GM21723 (cell line): ENCODE data around the gene PIP5K1C.

Source experiments
- ATAC-seq: cut with Tn5 transposase; IDR thresholded peaks from one replicate; pipeline ENCODE4 v1.9.1; 2021; ENCODE audit warnings: mild to moderate bottlenecking, moderate library complexity; ENCODE audit not compliant: unreplicated experiment

The PIP5K1C gene

GRCh38 chr19:3695986-3696659 is 4.1 kb downstream of the PIP5K1C start:
- no peak for ATAC-seq

- no peak for ATAC-seq
Measured at GRCh38 chr19:3695124-3695733, 5.0 kb downstream of the PIP5K1C start.

GRCh38 chr19:3694361-3695123 is 5.7 kb downstream of the PIP5K1C start:
- ATAC-seq, result no peak

GRCh38 chr19:3693025-3693925 is 7.0 kb downstream of the PIP5K1C start:
- no peak for ATAC-seq

- ATAC-seq, result no peak
Measured at GRCh38 chr19:3692141-3693024, 7.9 kb downstream of the PIP5K1C start.

- ATAC-seq, result no peak
Measured at GRCh38 chr19:3691726-3692125, 8.5 kb downstream of the PIP5K1C start.

GRCh38 chr19:3691372-3691716 is 8.9 kb downstream of the PIP5K1C start:
- no peak for ATAC-seq

- ATAC-seq, result no peak
Measured at GRCh38 chr19:3690551-3691371, 9.5 kb downstream of the PIP5K1C start.

GRCh38 chr19:3687774-3688706 is 12.2 kb downstream of the PIP5K1C start:
- ATAC-seq, result no peak

GRCh38 chr19:3687393-3687773 is 12.9 kb downstream of the PIP5K1C start:
- no peak for ATAC-seq

GRCh38 chr19:3684817-3685410 is 15.4 kb downstream of the PIP5K1C start:
- ATAC-seq, result no peak

GRCh38 chr19:3684054-3684816 is 16.0 kb downstream of the PIP5K1C start:
- ATAC-seq, result no peak

- no peak for ATAC-seq
Measured at GRCh38 chr19:3683405-3684053, 16.7 kb downstream of the PIP5K1C start.

- no peak for ATAC-seq
Measured at GRCh38 chr19:3682741-3683404, 17.4 kb downstream of the PIP5K1C start.

- ATAC-seq, result no peak
Measured at GRCh38 chr19:3682286-3682685, 18.0 kb downstream of the PIP5K1C start.

GRCh38 chr19:3680939-3681338 is 19.3 kb downstream of the PIP5K1C start:
- ATAC-seq, result no peak
